GM19240 (cell line): ENCODE results near the gene NPS.

Experiments
- DNase-seq: peaks from one replicate; pipeline ENCODE4 v3.0.0; 2011; ENCODE audit warnings: low spot score; ENCODE audit not compliant: insufficient read length

The NPS gene, protein sequence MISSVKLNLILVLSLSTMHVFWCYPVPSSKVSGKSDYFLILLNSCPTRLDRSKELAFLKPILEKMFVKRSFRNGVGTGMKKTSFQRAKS

DNA sequence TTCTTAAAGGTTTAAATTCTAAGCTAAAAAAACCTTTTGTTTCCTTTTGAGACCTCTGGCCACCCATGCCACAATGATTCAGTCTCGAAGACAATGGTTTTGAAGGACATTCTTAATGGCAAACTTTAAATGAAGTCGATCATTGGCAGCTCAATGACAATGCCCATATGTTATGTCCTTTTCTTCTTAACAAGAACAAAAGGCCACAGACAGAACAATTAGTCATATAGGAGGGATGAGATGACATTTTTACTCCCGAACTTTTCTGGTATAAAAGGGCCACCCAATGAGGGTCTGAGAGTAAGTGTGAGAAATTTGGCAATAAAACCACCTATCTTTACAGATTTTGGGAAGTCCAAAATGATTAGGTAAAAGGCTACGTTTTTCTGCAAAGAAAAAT lies at the start of gene NPS:
TSS of gene NPS (plus strand) at position 301 of the 400 bp plus-strand sequence. CDS start at position 361, 60 bp downstream.
- DNase-seq, result no peak

DNA sequence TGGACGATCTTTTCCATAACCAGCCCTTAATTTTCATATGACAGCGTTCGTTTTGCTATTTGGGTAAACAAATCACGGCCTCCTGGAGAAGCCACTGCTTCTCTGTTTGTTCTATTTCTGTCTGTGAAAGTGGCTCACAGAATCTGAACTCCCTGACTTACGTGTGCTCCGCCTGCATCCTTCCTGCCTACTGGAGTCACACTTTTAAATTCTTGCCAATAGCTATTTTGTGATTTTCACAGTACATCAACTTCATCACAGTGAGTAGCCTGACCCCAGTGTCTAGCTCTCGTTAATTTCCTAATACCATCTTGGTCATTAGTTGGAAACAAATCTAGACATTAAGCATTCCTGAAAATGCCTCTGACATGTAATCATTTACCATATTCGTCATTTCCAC lies 49.0 kb upstream of the NPS start:
- no peak for DNase-seq

DNA sequence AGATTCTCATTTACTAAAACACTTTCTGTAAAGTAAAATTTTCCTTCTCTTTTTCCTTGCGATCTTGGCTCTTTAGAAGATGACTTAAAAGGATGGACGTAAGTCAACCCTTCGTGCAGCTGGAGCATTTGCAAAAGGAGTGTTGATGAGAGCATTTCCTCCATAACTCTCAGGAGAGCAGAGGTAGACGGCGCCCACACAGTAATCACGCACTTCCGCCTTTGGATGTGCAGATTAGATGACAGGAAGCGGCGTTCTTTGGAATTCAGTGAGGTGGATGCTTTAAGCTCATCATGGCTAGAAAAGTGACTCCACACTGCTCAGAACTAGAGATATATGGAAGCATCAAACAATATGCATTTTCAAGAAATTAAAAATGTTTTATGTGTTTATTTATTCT lies 43.0 kb upstream of the NPS start:
- DNase-seq, result no peak

DNA sequence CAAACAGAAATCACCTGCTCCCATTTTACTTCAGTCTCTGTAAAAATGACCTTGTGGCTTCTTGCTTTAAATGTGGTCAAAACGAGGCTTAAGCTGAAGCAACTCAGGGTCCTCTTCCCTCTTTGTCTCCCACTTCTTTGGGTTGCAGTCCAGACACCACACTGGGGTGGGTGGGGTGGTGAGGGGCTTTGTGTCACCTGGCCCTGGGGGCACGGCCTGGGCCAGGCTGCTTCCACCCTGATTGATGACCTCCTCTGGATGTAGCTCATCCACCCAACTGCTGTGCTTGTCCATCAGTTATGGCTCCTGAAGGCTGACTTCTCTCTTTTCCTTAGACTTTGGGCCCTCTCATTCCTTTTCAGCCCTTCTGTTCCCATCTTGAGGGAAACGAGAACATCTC lies 26.8 kb upstream of the NPS start:
- no peak for DNase-seq

DNA sequence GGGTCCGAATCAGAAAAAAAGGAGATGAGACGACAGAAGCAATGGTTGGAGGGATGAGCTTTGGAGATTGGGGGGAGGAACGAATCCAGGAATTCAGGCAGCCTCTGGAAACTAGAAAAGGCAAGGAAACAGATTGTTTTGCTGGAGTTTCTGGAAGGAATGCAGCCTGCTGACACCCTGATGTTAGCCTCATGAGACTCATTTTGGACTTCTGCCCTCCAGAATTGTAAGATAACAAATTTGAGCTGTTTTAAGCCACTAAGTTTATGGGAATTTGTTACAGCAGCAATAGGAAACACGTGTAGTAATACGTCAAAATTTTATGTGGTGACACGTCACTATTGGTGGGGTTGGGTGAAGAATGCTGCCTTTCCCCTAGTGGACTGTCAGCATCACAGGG lies 25.6 kb upstream of the NPS start:
- no peak for DNase-seq

DNA sequence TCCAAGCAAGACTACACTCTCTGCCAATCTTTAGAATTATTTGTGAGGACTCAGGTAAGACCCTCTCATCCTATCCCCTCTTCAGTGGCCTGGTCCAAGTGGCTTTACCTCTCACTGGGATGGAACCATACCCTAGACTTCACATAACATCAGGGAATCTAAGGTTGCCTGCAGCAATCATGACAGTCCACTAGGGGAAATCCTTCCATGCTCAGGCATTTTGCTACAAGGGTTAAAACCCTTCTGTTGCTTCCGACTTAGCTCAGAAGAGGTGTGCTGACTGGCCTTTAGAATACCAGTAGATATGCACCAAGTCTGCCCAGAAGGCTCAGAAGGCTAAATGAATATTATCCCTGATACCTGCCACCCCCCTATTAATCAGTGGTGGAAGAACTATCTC lies 24.9 kb upstream of the NPS start:
- no peak for DNase-seq

DNA sequence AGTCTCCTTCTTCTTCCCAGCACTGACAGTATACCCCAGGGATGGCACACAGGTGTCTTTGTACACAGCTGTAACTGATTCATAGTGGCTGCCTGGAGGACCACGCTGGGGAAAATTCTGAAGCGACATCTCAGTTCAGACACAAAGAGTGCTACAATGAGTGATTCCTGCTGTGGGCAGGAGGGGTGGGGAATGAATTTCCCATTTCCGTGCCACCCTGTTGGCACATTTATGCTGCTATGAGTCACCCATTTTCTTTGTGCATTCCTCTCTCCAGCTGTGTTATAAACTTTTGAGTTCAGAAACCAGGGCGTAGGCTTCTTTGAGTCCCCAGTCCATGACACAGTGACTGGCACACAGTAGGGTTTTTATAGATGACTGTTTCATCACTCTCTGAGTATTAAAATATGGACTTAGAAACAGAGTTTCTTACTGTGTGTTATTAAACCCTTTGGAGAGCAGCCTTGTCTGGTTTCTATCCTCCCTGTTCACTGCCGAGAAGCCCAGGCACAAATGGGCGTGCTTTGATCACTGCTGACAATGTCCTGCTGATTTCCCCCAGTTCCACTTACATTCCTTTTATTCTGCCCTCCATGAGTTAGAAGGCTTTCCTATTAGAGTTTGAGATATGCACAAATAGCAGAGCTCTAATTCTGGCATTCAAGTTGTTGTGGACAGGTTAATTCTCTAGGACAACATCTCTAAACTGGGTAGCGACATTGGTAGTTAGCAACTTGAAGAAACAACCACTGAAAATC lies 24.0 kb upstream of the NPS start:
- no peak for DNase-seq

DNA sequence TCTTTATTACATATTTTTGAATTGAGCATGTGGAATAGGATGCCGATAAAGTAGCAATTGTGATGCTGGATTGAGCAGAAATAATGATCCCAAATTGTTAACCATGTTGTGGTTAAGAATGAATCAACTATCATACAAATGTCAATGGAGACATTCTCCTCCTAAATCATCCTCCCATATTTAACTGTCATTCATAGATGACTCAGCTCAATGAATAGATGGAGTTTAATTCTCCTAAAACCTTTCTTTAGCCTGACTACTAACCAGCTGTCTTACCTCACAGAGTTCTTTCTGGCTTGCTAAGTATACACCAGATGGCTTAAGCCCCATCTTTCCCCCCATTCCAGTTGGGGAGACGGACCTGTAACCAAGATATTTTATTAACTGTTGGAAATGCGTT lies 23.4 kb upstream of the NPS start:
- no peak for DNase-seq

DNA sequence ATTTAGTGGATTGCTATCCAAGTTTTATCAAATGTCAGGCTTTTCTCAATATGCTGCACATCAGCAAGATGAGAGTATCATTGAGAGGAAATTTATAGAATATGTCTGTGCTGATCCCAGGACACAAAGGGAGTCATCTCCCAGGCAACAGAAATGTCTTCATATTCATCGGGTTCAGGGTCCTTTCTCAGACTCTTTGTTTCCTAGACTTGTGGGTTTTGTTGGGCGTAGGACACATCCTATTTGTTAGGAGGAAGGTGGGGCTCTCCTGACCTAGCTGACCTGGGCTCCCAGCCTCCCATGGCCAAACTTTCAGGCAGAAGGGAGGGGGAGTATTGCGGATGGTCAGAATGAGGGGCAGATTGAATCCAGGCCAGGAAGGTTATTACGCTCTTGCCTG lies 22.9 kb upstream of the NPS start:
- DNase-seq, result no peak

DNA sequence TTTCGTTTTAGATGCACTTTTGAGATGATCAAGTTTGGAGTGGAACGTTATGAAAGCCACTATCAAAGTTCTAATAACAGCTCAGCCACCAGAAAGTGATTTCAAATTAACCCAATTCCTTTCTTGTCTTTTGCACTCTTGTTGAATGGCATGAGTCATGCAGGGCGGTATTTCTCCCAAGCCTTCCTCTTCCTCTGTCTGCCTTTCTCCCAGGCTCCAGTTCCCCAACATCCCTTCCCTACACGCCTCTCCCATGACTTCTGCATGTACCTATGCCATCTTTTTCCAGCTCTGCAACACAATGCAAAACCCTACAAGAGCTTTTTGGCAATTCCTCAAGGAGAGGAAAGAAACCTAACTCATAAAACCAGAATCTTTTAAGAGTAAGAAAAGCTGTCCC lies 21.8 kb upstream of the NPS start:
- DNase-seq, result no peak

DNA sequence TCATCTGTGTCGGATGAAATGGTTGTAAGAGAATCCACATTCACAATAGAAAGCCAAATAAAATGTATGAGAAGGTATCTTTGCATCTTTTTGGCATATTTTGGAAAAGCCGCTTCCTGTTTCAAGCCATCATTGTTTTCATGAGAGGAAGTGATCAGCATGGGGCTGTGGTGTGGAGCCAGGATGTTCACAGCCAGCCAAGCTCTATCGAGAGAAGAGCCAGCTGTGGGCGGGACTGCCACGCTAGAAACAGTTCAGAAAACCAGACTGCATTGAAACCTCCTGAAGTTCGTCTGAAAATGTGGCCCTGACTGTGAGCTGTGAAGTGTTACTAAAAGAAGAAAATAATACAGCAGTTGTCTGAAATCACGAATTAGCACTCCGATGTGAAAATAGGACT lies 21.2 kb upstream of the NPS start:
- DNase-seq, result no peak

DNA sequence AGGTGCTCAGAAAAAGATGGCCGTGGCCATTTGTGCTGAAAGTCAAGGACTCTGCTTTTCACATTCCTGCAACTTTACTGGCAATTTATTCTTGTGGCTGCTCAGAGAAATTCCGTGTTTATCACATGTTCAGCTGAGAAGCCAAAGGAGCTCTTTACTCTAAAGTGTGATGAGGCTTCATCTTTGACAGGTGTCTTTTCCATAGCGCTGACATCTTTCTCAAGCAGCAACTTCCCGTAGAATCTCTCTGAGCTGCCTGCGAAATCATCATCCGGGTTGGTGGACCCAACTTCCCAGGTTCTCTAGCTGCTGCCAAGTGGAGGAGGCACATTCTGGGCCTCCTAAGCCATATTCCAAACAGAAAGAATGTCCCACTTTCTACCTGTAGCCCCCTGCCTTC lies 16.9 kb upstream of the NPS start:
- no peak for DNase-seq

DNA sequence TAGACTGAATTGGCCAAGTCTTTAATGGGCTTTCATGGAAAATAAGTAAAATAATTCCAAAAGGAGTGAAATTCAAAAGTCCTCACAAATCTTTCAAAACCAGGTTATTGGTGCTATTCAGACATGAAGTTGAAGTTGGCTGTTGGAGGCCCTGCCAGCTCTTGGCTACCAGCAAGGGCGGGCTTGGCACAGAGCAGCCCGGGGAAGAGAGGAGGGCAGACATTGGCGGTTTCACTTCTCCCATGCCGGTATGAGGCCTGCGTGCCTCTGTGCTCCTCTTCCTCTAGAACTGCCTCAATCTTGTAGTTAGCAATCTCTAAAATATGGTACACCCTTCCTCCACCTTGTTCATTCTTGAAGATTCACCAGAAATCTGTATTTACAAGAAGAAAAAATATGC lies 16.4 kb upstream of the NPS start:
- no peak for DNase-seq

DNA sequence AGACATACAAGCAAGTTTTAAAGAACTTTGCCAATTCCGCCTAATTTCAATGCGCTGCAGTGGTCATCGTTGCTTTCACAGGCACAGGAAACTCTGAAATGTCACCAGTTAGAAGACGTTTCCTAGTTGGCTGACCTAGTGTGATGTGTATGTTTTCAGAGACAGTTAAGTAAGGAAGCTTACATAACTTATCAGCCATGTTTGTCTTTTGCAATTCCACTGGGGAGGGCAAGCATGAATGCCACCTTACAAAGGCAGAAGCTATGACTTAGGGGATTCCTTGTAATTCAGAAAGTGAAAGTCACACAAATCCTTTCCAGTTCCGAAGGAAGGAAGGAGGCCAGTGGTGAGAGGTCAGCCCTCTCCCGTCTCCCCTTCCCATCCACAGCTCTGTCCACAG lies 15.0 kb upstream of the NPS start:
- no peak for DNase-seq

DNA sequence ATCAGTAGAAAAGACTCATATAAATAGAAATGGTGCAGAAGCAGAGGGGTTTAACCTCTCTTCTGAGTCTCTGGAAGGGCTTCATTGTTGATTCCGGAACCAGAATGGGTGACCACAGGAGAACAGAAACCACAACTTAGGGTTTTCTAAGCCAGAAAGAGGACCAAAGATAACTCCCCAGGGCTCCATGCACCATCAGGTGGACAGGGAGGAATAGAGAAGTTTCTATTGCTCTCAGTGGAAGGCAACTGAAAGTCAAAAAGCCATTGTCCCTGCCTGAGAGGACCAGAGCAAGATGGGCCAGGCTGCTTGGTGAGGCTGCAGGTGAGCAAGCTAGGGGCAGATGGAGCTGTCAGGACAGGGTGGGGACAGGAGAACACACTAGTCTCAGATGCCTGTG lies 14.6 kb upstream of the NPS start:
- no peak for DNase-seq

DNA sequence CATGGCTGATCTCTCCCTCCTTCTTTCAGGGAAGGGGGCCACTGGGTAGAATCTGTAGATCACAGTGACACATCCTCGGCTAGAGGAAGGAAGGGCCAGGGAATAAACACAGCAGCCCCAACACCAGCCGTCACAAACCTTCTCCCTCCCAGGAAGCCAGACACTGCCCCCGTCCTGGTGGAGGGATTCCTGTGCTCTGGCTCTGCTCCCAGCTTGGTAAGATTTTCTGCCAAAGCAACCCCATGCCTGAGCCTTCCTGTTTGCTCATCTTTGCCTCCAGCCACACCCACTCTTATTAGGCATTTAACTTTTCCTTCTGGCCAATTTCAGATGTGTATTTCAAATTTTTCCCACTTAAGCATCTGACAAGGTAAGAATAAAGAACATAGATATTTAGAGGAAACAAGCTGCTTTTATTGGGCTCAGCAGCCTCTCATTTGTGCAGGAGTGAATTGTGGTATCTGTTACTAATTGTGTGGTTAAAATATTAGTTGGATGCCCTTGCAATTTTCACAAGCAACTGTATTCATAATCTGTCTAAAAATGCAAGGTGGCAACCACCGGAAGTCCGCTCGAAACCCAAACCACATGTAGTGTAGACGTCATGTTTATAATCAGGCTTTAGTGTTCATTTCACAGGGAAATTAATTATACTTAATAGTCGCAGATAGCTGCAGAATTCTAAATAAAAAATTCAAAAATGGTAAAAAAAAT lies 13.2 kb upstream of the NPS start:
- no peak for DNase-seq

DNA sequence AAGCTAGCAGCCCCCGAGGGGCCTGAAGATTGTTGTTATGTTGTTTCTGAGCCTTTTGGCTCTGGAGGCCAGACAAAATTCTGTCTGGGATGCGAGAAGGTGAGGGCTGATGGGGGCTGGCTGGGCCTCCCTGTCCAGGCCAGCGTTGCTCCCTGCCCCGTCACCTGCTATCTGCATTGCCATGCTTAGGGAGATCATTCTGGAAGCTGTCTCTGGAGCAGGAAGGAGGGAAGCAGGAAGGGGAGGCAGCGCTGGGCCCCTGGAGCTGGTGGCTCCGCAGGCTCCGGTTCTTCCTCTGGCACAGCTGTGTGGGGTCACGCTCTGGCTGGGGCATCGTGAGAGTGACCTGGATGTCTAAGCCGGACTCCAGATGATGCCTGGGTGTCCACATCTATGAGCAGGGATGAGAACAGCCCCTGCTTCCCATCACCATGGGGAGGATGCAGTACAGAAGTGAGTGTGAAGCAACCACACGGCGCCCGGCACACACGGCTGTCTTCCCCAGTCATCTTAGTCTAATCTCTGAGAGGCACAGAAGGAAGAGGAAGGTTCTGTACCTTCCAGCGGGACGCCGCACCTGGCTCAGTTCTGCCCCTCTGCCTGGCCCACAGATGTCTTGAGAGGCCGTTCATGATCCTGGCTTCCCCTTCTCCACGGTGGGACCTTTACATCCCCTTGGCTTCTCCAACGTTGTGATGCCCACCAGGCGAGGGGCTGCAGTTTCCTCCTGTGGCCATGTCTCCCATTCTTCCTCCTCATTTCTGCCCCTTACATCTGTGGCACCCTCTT lies 11.9 kb upstream of the NPS start:
- DNase-seq, result no peak

DNA sequence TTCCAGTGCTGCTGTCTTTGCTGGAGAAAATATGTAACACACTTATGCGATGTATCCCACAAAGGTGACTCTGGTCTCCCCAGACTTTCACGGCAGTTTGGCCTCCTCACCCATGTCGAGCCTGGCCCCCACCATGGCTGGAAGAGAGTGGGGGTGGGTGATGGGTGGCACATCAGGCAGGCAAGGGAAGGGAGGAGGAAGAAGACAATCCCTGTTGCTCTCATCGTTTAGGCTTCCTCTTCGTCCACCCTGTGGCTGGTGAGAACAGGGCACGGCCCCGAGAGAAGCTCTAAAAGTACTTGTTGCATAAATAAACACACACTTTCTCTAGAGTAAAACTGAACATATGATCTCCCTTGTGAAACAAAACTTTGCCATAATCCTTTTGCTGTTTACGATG lies 11.2 kb upstream of the NPS start:
- DNase-seq, result no peak

DNA sequence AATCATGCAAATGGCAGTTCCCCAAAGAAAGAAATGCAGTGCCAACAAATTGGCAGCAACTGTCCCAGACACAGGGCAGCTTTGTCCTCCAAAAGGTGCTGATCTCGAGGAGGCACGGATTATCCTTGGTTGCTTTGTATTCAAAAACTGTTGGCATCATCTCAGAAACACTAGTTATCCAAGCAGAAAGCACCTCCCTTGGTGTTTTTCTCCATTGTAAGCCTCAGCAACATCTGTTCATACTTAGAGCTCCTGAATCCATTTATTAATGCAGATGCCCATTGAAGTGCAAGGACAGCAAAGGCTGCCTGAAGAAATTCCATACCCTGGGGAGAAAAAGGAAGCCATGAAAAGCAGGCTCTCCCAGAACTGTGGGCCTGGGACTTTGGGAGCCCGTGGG lies 1.1 kb upstream of the NPS start:
- no peak for DNase-seq

DNA sequence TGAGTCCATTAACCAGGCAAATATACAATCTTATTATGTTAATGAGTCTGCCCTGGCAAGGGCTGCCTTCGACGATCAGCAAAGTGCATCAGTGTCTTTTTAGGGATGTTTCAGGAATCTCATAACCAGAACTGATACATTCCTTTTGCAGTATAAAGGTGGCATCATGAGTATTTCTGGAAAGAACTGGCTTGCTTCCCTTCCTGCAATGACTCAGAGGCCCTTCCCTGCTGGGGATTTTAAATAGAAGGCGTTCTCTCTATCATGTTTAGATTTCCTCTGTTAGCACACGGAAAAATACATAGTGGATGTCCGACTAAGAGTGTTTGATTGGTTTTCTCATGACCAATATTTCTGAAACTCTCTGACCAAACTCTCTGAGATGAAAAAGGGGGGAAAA lies 1.8 kb downstream of the NPS start:
- DNase-seq, result no peak

DNA sequence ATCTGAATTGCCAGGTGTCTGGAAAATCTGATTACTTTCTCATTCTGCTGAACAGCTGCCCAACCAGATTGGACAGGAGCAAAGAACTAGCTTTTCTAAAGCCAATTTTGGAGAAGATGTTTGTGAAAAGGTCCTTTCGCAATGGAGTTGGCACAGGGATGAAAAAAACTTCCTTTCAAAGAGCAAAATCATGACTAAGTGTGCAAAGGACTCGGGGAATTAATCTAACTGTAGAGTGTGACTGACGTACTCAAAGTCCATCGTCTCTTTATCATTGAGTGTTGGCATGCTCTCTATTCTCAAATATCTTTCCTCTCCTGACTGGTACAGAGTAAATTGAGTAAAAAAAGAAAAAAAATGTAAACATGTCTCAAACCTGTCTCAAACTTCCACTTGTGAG lies 3.3 kb downstream of the NPS start:
- DNase-seq, result no peak

DNA sequence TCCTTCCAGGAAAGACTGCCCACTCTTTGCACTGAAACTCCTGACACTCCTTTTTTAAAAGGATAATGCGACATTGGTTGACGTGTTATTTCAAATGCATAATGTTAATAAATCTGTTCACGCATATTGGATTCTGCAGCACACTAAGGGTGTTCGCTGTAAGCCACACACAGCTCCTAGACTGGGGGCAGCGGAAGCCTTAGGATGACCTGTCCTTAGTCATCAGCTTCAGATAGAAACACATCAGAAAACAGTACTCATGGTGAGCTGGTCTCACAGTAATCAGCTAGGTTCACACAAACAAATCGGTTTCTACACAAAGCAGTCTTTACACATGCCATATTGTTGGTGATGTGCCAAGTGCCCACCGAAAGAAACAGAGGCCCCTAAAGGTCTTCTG lies 4.3 kb downstream of the NPS start:
- no peak for DNase-seq
